K562 (cell line): ENCODE data around the gene SNCG. TPM values are rescaled to one million over a fixed set of nuclear protein-coding genes. Genes with fewer than 3 reads are reported as not detected.

Source experiments
- BHLHE40 ChIP-seq: IDR thresholded peaks from 2 replicates; pipeline ENCODE4 v1.6.1; 2011; ENCODE audit warnings: low read length, improper control_type of control experiment
- CXXC5 ChIP-seq: fragments of 250-450 bp; sonication (Bioruptor Pico); IDR thresholded peaks from 2 replicates; pipeline ENCODE4 v1.8.0; 2022; ENCODE audit warnings: inconsistent platforms, mild to moderate bottlenecking, moderate library complexity
- FOSL1 ChIP-seq: fragments of 200-800 bp; sonication (Bioruptor generic); conservative IDR thresholded peaks from 2 replicates; pipeline ENCODE4 v1.6.1; 2016; ENCODE audit warnings: missing genetic modification characterization, missing compliant biosample characterization
- GTF2A2 ChIP-seq: IDR thresholded peaks from 2 replicates; pipeline ENCODE4 v1.6.1; 2016; ENCODE audit warnings: mild to moderate bottlenecking, missing genetic modification characterization, missing compliant biosample characterization
- MBD1 ChIP-seq: fragments of 250-450 bp; sonication (Bioruptor Pico); IDR thresholded peaks from 2 replicates; pipeline ENCODE4 v1.8.0; 2022; ENCODE audit warnings: inconsistent platforms
- MYBL2 ChIP-seq, 2 experiments: fragments of 450-650 bp in 1 of 2; sonication (generic) in 1 of 2; formaldehyde crosslinking in 1 of 2; IDR thresholded peaks; 2 replicates each; pipeline versions ENCODE4 v1.6.1 to v1.8.1; 2017 to 2022; ENCODE audit warnings: borderline replicate concordance in 1 of 2, inconsistent platforms in 1 of 2, low read depth in 1 of 2, mild to moderate bottlenecking in 1 of 2, missing genetic modification reagents in 1 of 2, moderate library complexity in 1 of 2
- MYC ChIP-seq, 2 experiments: fragments of 250-450 bp in 1 of 2; sonication (Bioruptor Pico) in 1 of 2; IDR thresholded peaks; 2 replicates each; pipeline versions ENCODE4 v1.5.1 to v1.6.1; 2012 to 2021; ENCODE audit warnings: low read depth in 2 of 2, borderline replicate concordance in 1 of 2, improper control_type of control experiment in 1 of 2, low read length in 1 of 2, mild to moderate bottlenecking in 1 of 2, moderate library complexity in 1 of 2
- NFRKB ChIP-seq: fragments of 450-650 bp; IDR thresholded peaks from 2 replicates; pipeline ENCODE4 v1.6.1; 2016; ENCODE audit warnings: low read depth
- NR1H2 ChIP-seq: sonication (generic); formaldehyde crosslinking; IDR thresholded peaks from 2 replicates; pipeline ENCODE4 v1.4.0; 2020; ENCODE audit warnings: mild to moderate bottlenecking, missing genetic modification reagents
- PHF8 ChIP-seq: fragments of 200-600 bp; sonication (generic); IDR thresholded peaks from 2 replicates; pipeline ENCODE4 v1.6.1; 2012; ENCODE audit warnings: mixed run types, mild to moderate bottlenecking, inconsistent platforms, low read length, moderate library complexity, borderline replicate concordance
- POLR3G ChIP-seq: IDR thresholded peaks from 2 replicates; pipeline ENCODE4 v1.6.1; 2011; ENCODE audit not compliant: insufficient read length, insufficient replicate concordance; ENCODE audit errors: extremely low read depth
- RERE ChIP-seq: sonication (generic); formaldehyde crosslinking; IDR thresholded peaks from 2 replicates; pipeline ENCODE4 v1.8.0; 2023; ENCODE audit warnings: missing genetic modification reagents, mild to moderate bottlenecking, borderline replicate concordance
- SP1 ChIP-seq: sonication (generic); formaldehyde crosslinking; IDR thresholded peaks from 2 replicates; pipeline ENCODE4 v1.8.1; 2022; ENCODE audit warnings: mild to moderate bottlenecking, missing genetic modification reagents
- WHSC1 ChIP-seq: IDR thresholded peaks from one replicate; pipeline ENCODE4 v1.6.1; 2012; ENCODE audit warnings: low read length, control low read depth, inconsistent platforms
- ZNF384 ChIP-seq: IDR thresholded peaks from 2 replicates; pipeline ENCODE4 v1.6.1; 2012; ENCODE audit warnings: low read depth, low read length, improper control_type of control experiment
- polyA plus RNA-seq, 8 experiments: library from polyadenylated mRNA; depleted of rRNA in 4 of 8; stranded (reverse) in 5 of 8; unstranded in 3 of 8; fragments of >200 nt; fragmentation: Nextera tagmentation in 2 of 8; fragmentation: Illumina TruSeq in 1 of 8; extraction: Ambion mirVana in 2 of 8; extraction: Trizol in 1 of 8; gene quantifications; 2 replicates each; pipeline versions ENCODE4 v1.2.1 to v1.2.3, GENCODE V29; 2011 to 2014; ENCODE audit warnings: inconsistent platforms in 1 of 8, missing spikeins in 1 of 8
- total RNA-seq, 7 experiments: library from RNA; depleted of rRNA in 6 of 7; stranded (reverse); fragments of >200 nt in 6 of 7; fragmentation: Illumina TruSeq in 2 of 7; extraction: Trizol in 2 of 7; gene quantifications; 2 replicates each; pipeline versions ENCODE4 v1.2.1 to v1.2.3, GENCODE V29; 2011 to 2021; ENCODE audit warnings: low replicate concordance in 1 of 7
- TF ChIP-seq, protein P1 (sequence below), 2 experiments: fragments of 450-650 bp in 1 of 2; sonication (generic) in 1 of 2; formaldehyde crosslinking in 1 of 2; IDR thresholded peaks in 1 of 2; conservative IDR thresholded peaks in 1 of 2; 2 replicates each; pipeline versions ENCODE4 v1.6.1 to v1.8.1; 2016 to 2023; ENCODE audit warnings: mild to moderate bottlenecking in 2 of 2, moderate library complexity in 2 of 2, inconsistent platforms in 1 of 2, missing genetic modification reagents in 1 of 2

The SNCG gene
- total and polyA plus RNA-seq, 9 of the 15 experiments (the other 6 are each of a cell fraction or from before 2014, with no cell fraction given) = 9.8 to 146 (median 93.6) TPM

GRCh38 chr10:86958901-86959736, 720 bp downstream of the SNCG start (continued):
- TF ChIP-seq, protein P1, sequence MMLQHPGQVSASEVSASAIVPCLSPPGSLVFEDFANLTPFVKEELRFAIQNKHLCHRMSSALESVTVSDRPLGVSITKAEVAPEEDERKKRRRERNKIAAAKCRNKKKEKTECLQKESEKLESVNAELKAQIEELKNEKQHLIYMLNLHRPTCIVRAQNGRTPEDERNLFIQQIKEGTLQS (IDR thresholded peaks at IDR 0.05) = peak; percentile 73
- TF ChIP-seq, protein P1 (CRISPR knock-in tag; conservative IDR thresholded peaks at IDR 0.05) = no peak
- TF ChIP-seq POLR3G (no peak), MYC (IDR thresholded peaks at IDR 0.05; ENCODE audit: low read depth, low read length) (peak; percentile 12; the same call in 1 of the 2 replicates), MYC (CRISPR knock-in tag; IDR thresholded peaks at IDR 0.05; ENCODE audit: borderline replicate concordance, low read depth) (no peak), MYBL2 (IDR thresholded peaks at IDR 0.05; ENCODE audit: low read depth) (no peak), MYBL2 (CRISPR knock-in tag; IDR thresholded peaks at IDR 0.05; ENCODE audit: borderline replicate concordance) (no peak), NFRKB (0 out of 2 replicates have a peak, but pooled peaks have one; percentile 67), CXXC5 (peak; percentile 33), GTF2A2 (tag) (no peak), NR1H2 (CRISPR knock-in tag) (no peak), PHF8 (peak; percentile 27; the same call in 1 of the 2 replicates), FOSL1 (tag) (peak; percentile 66), ZNF384 (no peak), WHSC1 (no peak), RERE (no peak), SP1 (CRISPR knock-in tag) (no peak), BHLHE40 (peak; percentile 52), MBD1 (no peak)
